HUDEP-2 (cell line): Measurements from ENCODE around the gene BEST4.
"Not testable (repeated sequence)": the region's sequence is repeated elsewhere in the genome, so short reads cannot be mapped to it uniquely, and the experiment has no call there.

Experiments
- DNase-seq, 76 experiments: peaks; one replicate each; lab custom pipeline; 2025; ENCODE audit not compliant: unreplicated experiment in 76 of 76; lab: John Stamatoyannopoulos, UW

BEST4 gene

GRCh38 chr1:44780583-44781121 lies 7.3 kb downstream of the BEST4 start:
- DNase-seq: no peak

GRCh38 chr1:44778705-44779576 lies 9.0 kb downstream of the BEST4 start:
- no peak for DNase-seq

GRCh38 chr1:44777969-44778635 lies 9.9 kb downstream of the BEST4 start:
- no peak for DNase-seq

GRCh38 chr1:44777547-44777946 lies 10.4 kb downstream of the BEST4 start:
- no peak for DNase-seq

GRCh38 chr1:44776730-44777068 lies 11.3 kb downstream of the BEST4 start:
- DNase-seq: peak in 1 of 76 experiments; percentile 12

- peak in 7 of 76 experiments; percentile 17 to 81 (median 28) for DNase-seq
Observed at GRCh38 chr1:44775930-44776729, 11.8 kb downstream of the BEST4 start.

- DNase-seq: peak in 75 of 76 experiments; percentile 53 to 92 (median 82)
Observed at GRCh38 chr1:44775078-44775929, 12.7 kb downstream of the BEST4 start, which contains the start of gene RPS8. Gene RPS8 (plus strand): TSS chr1:44775540. CDS start chr1:44775597, 57 bp downstream.

- not testable (repeated sequence) for DNase-seq
Observed at GRCh38 chr1:44766421-44766820, 21.5 kb downstream of the BEST4 start.

GRCh38 chr1:44760876-44761275 lies 27.1 kb downstream of the BEST4 start:
- no peak for DNase-seq

GRCh38 chr1:44759077-44759476 lies 28.9 kb downstream of the BEST4 start:
- DNase-seq: no peak

- DNase-seq: no peak
Observed at GRCh38 chr1:44757420-44757819, 30.6 kb downstream of the BEST4 start.

- no peak for DNase-seq
Observed at GRCh38 chr1:44747878-44748277, 40.1 kb downstream of the BEST4 start.

GRCh38 chr1:44743211-44743610 lies 44.8 kb downstream of the BEST4 start:
- DNase-seq: no peak

GRCh38 chr1:44740179-44740617 lies 47.8 kb downstream of the BEST4 start:
- DNase-seq: peak in 1 of 76 experiments; percentile 45

GRCh38 chr1:44739307-44740178 lies 48.4 kb downstream of the BEST4 start, which contains the start of gene KIF2C:
Gene KIF2C (plus strand): TSS chr1:44739837. CDS start chr1:44739933, 96 bp downstream.
- peak; percentile 54 to 97 (median 93) for DNase-seq

- not testable (repeated sequence) for DNase-seq
Observed at GRCh38 chr1:44738953-44739306, 49.0 kb downstream of the BEST4 start.

- no peak for DNase-seq
Observed at GRCh38 chr1:44735992-44736391, 52.0 kb downstream of the BEST4 start.

GRCh38 chr1:44733784-44734183 lies 54.2 kb downstream of the BEST4 start:
- DNase-seq: no peak
